Measurements from ENCODE around the gene ZNF462.

ZNF462 gene

GRCh38 chr9:106932675-106933074, 69.7 kb downstream of the ZNF462 start:
- no peak for DNase-seq
- ChIA-PET POLR2A (no interaction called here), CTCF (no interaction called here)
- H3K36me3 ChIP-seq (ENCODE audit: control insufficient read depth in 4 of 4, insufficient read depth in 4 of 4, low read length in 3 of 4), result peaks cover 0 to 57% (median 14%) of the 10 kb centered on the region in 4 experiments
- 100% methylated on average over 3 of the region's 3 CpGs for WGBS (ENCODE audit: insufficient coverage)
- H3K27me3 ChIP-seq (replicated peaks in 2 of 5; ENCODE audit: control insufficient read depth in 4 of 5, insufficient read depth in 5 of 5, low read length in 4 of 5), result no peaks in the 10 kb centered on the region
- no peaks in the 10 kb centered on the region for H3K9me3 ChIP-seq (ENCODE audit: control extremely low read depth in 1 of 5, control insufficient read depth in 4 of 5, insufficient read depth in 2 of 5, low read depth in 1 of 5, low read length in 4 of 5)
- H3K27ac ChIP-seq (ENCODE audit: insufficient read depth in 1 of 2, low read depth in 1 of 2, low read length in 2 of 2, poor library complexity in 1 of 2, severe bottlenecking in 2 of 2), result no peak overlapping the region
- no peak overlapping the region for H3K4me3 ChIP-seq (ENCODE audit: control insufficient read depth in 1 of 7, extremely low read depth in 1 of 7, insufficient read depth in 4 of 7, low read depth in 2 of 7, low read length in 6 of 7)
- no peaks in the 10 kb centered on the region for H3K4me1 ChIP-seq (ENCODE audit: control extremely low read depth in 1 of 4, control insufficient read depth in 4 of 4, insufficient read depth in 4 of 4, low read length in 3 of 4)

- H3K4me3 ChIP-seq (ENCODE audit: control insufficient read depth in 1 of 7, extremely low read depth in 1 of 7, insufficient read depth in 4 of 7, low read depth in 2 of 7, low read length in 6 of 7), result no peak overlapping the region
- DNase-seq, result no peak
- no peaks in the 10 kb centered on the region for H3K27me3 ChIP-seq (replicated peaks in 2 of 5; ENCODE audit: control insufficient read depth in 4 of 5, insufficient read depth in 5 of 5, low read length in 4 of 5)
- H3K9me3 ChIP-seq (ENCODE audit: control extremely low read depth in 1 of 5, control insufficient read depth in 4 of 5, insufficient read depth in 2 of 5, low read depth in 1 of 5, low read length in 4 of 5), result no peaks in the 10 kb centered on the region
- ChIA-PET POLR2A (no interaction called here), CTCF (no interaction called here)
- whole genome bisulfite sequencing (ENCODE audit: insufficient coverage), result no CpG with 5 or more reads among the region's 2 CpGs
- H3K27ac ChIP-seq (ENCODE audit: insufficient read depth in 1 of 2, low read depth in 1 of 2, low read length in 2 of 2, poor library complexity in 1 of 2, severe bottlenecking in 2 of 2), result no peak overlapping the region
- H3K36me3 ChIP-seq (ENCODE audit: control insufficient read depth in 4 of 4, insufficient read depth in 4 of 4, low read length in 3 of 4), result peaks cover 0 to 49% (median 10%) of the 10 kb centered on the region in 4 experiments
- no peaks in the 10 kb centered on the region for H3K4me1 ChIP-seq (ENCODE audit: control extremely low read depth in 1 of 4, control insufficient read depth in 4 of 4, insufficient read depth in 4 of 4, low read length in 3 of 4)
Observed at GRCh38 chr9:106933470-106933869, 70.5 kb downstream of the ZNF462 start.

DNA sequence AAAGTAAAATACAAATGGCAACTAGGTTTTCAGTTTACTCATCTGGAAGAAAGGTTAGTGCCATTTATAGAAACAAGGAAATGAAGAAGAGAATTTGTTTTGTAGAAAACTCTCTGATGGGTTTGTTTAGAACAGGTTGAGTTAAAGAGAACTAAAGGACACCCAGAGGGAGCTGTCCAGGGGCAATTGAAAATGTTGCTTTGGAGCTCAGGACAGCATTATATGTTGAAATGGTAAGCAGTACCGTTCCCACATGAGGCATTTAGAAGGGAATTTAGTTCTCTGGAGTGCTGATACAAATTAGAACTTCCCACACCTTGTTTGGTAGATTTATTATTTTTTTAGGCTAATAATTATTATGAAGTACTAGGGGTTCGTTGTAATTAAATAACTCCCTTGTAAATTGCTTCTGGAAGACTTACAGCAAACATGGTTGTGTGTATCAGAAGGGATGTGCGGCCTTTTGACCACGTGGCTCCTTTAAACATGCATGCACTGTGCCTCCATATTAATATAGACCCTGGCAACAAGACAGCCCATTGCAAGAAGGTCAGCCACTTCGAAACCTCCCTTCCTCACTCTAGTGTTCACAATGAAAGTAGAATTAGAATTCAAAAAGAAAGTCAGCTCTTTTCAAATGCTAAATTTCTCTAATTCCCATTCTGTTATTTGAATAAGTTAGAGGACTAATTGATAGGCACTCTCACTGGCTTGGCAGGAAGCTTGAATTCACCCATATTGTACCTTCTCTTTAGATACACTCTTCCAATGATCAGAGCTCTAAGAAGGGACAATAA, 71.7 kb downstream of the ZNF462 start:
- POLR2A ChIA-PET, result no interaction called here
- Histone ChIP-seq H3K27me3 (replicated peaks in 2 of 5; ENCODE audit: control insufficient read depth in 4 of 5, insufficient read depth in 5 of 5, low read length in 4 of 5) (no peaks in the 10 kb centered on the region), H3K36me3 (ENCODE audit: control insufficient read depth in 4 of 4, insufficient read depth in 4 of 4, low read length in 3 of 4) (peaks cover 0 to 51% (median 16%) of the 10 kb centered on the region in 4 experiments), H3K4me1 (ENCODE audit: control extremely low read depth in 1 of 4, control insufficient read depth in 4 of 4, insufficient read depth in 4 of 4, low read length in 3 of 4) (no peaks in the 10 kb centered on the region), H3K4me3 (ENCODE audit: control insufficient read depth in 1 of 7, extremely low read depth in 1 of 7, insufficient read depth in 4 of 7, low read depth in 2 of 7, low read length in 6 of 7) (no peak overlapping the region), H3K27ac (ENCODE audit: insufficient read depth in 1 of 2, low read depth in 1 of 2, low read length in 2 of 2, poor library complexity in 1 of 2, severe bottlenecking in 2 of 2) (no peak overlapping the region), H3K9me3 (ENCODE audit: control extremely low read depth in 1 of 5, control insufficient read depth in 4 of 5, insufficient read depth in 2 of 5, low read depth in 1 of 5, low read length in 4 of 5) (no peaks in the 10 kb centered on the region)
- CTCF ChIA-PET, result no interaction called here
- DNase-seq, result no peak
- WGBS (ENCODE audit: insufficient coverage), result 100% methylated on average over 1 of the region's 5 CpGs

GRCh38 chr9:106936680-106937079, 73.7 kb downstream of the ZNF462 start:
- Histone ChIP-seq H3K4me3 (ENCODE audit: control insufficient read depth in 1 of 7, extremely low read depth in 1 of 7, insufficient read depth in 4 of 7, low read depth in 2 of 7, low read length in 6 of 7) (no peak overlapping the region), H3K9me3 (ENCODE audit: control extremely low read depth in 1 of 5, control insufficient read depth in 4 of 5, insufficient read depth in 2 of 5, low read depth in 1 of 5, low read length in 4 of 5) (no peaks in the 10 kb centered on the region), H3K27ac (ENCODE audit: insufficient read depth in 1 of 2, low read depth in 1 of 2, low read length in 2 of 2, poor library complexity in 1 of 2, severe bottlenecking in 2 of 2) (no peak overlapping the region), H3K27me3 (replicated peaks in 2 of 5; ENCODE audit: control insufficient read depth in 4 of 5, insufficient read depth in 5 of 5, low read length in 4 of 5) (no peaks in the 10 kb centered on the region), H3K4me1 (ENCODE audit: control extremely low read depth in 1 of 4, control insufficient read depth in 4 of 4, insufficient read depth in 4 of 4, low read length in 3 of 4) (no peaks in the 10 kb centered on the region), H3K36me3 (ENCODE audit: control insufficient read depth in 4 of 4, insufficient read depth in 4 of 4, low read length in 3 of 4) (peaks cover 0 to 39% (median 14%) of the 10 kb centered on the region in 4 experiments)
- ChIA-PET CTCF (no interaction called here), POLR2A (no interaction called here)
- DNase-seq, result no peak
- 96% methylated on average over 3 of the region's 3 CpGs for WGBS (ENCODE audit: insufficient coverage)

DNA sequence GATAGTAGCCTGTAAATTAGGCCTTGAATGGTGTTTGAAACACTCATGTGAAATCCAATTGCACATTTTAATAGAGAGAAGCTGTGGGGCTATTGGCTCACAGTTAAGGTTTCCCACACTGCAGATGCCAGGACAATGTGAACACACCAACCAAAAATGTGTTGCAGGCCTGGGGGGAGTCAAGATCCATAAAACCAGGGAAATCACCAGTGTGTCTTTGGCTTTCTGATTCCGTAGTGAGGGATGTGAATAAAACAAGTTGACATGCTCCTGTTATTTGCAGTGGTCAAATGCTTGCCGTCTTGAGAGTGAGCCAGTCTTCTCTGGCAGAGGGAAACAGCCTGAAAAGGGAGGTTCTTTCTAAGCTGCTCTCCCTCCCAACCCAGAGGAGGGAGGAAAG, 79.0 kb downstream of the ZNF462 start:
- CTCF ChIA-PET, result interaction anchor here (0.9 kb wide), 1 partner anchor 716 kb away, joined by 3 read pairs; no protein-coding TSS in a partner anchor
- H3K36me3 ChIP-seq (ENCODE audit: control insufficient read depth in 4 of 4, insufficient read depth in 4 of 4, low read length in 3 of 4), result peaks cover 0 to 22% (median 13%) of the 10 kb centered on the region in 4 experiments
- no peaks in the 10 kb centered on the region for H3K9me3 ChIP-seq (ENCODE audit: control extremely low read depth in 1 of 5, control insufficient read depth in 4 of 5, insufficient read depth in 2 of 5, low read depth in 1 of 5, low read length in 4 of 5)
- no peak overlapping the region for H3K4me3 ChIP-seq (ENCODE audit: control insufficient read depth in 1 of 7, extremely low read depth in 1 of 7, insufficient read depth in 4 of 7, low read depth in 2 of 7, low read length in 6 of 7)
- no peak overlapping the region for H3K27ac ChIP-seq (ENCODE audit: insufficient read depth in 1 of 2, low read depth in 1 of 2, low read length in 2 of 2, poor library complexity in 1 of 2, severe bottlenecking in 2 of 2)
- no peaks in the 10 kb centered on the region for H3K4me1 ChIP-seq (ENCODE audit: control extremely low read depth in 1 of 4, control insufficient read depth in 4 of 4, insufficient read depth in 4 of 4, low read length in 3 of 4)
- no peaks in the 10 kb centered on the region for H3K27me3 ChIP-seq (replicated peaks in 2 of 5; ENCODE audit: control insufficient read depth in 4 of 5, insufficient read depth in 5 of 5, low read length in 4 of 5)
- POLR2A ChIA-PET, result no interaction called here
- 100% methylated on average over 1 of the region's 2 CpGs for WGBS (ENCODE audit: insufficient coverage)
- no peak for DNase-seq

- WGBS (ENCODE audit: insufficient coverage), result 100% methylated on average over 3 of the region's 5 CpGs
- Histone ChIP-seq H3K36me3 (ENCODE audit: control insufficient read depth in 4 of 4, insufficient read depth in 4 of 4, low read length in 3 of 4) (peaks cover 0 to 10% (median 5%) of the 10 kb centered on the region in 4 experiments), H3K9me3 (ENCODE audit: control extremely low read depth in 1 of 5, control insufficient read depth in 4 of 5, insufficient read depth in 2 of 5, low read depth in 1 of 5, low read length in 4 of 5) (no peaks in the 10 kb centered on the region), H3K27me3 (replicated peaks in 2 of 5; ENCODE audit: control insufficient read depth in 4 of 5, insufficient read depth in 5 of 5, low read length in 4 of 5) (no peaks in the 10 kb centered on the region), H3K4me3 (ENCODE audit: control insufficient read depth in 1 of 7, extremely low read depth in 1 of 7, insufficient read depth in 4 of 7, low read depth in 2 of 7, low read length in 6 of 7) (no peak overlapping the region), H3K4me1 (ENCODE audit: control extremely low read depth in 1 of 4, control insufficient read depth in 4 of 4, insufficient read depth in 4 of 4, low read length in 3 of 4) (no peaks in the 10 kb centered on the region), H3K27ac (ENCODE audit: insufficient read depth in 1 of 2, low read depth in 1 of 2, low read length in 2 of 2, poor library complexity in 1 of 2, severe bottlenecking in 2 of 2) (no peak overlapping the region)
- POLR2A ChIA-PET, result no interaction called here
- CTCF ChIA-PET, result no interaction called here
- no peak for DNase-seq
Observed at GRCh38 chr9:106945727-106946660, 83.0 kb downstream of the ZNF462 start.

Measured in common myeloid progenitor, CD34-positive (primary cell).